Lower lobe of right lung (tissue), 2 donors: Measurements from ENCODE around the gene USP31. TPM values are rescaled to one million over a fixed set of nuclear protein-coding genes. Genes with fewer than 3 reads are reported as not detected.
A peak's percentile ranks its signal among the peaks of the same experiment; 100 is the strongest.

Experiments
- ATAC-seq, 2 donors: fragments of 200-7000 bp; cut with Tn5 transposase; one replicate each; pipeline ENCODE4 v1.9.1; 2020 to 2022; ENCODE audit warnings: mild to moderate bottlenecking in 2 of 2, moderate library complexity in 2 of 2
- DNase-seq: peaks from one replicate; pipeline ENCODE4 v3.0.0-alpha.2; 2020
- H3K27ac ChIP-seq: fragments of 200-600 bp; one replicate; pipeline ENCODE4 v1.8.0; 2022
- H3K27me3 ChIP-seq: fragments of 200-600 bp; one replicate; pipeline ENCODE4 v1.8.0; 2022; ENCODE audit warnings: low read depth
- H3K36me3 ChIP-seq: fragments of 200-600 bp; one replicate; pipeline ENCODE4 v1.8.0; 2022; ENCODE audit warnings: mild to moderate bottlenecking
- H3K4me1 ChIP-seq: fragments of 200-600 bp; one replicate; pipeline ENCODE4 v1.8.0; 2022
- H3K4me3 ChIP-seq: fragments of 200-600 bp; one replicate; pipeline ENCODE4 v1.8.0; 2022; ENCODE audit warnings: mild to moderate bottlenecking
- H3K9me3 ChIP-seq: fragments of 200-600 bp; one replicate; pipeline ENCODE4 v1.8.0; 2022
- intact Hi-C: fragments of 100-400 bp; cut with DNase I; formaldehyde crosslinking; loops from one replicate; pipeline ENCODE4 v1.11.0; 2022
- long read RNA-seq: library from polyadenylated mRNA; unstranded; transcript quantifications from one replicate; pipeline ENCODE4 v2.0.0, GENCODE V29; 2021
- total RNA-seq: library from RNA; stranded (reverse); fragmentation: NEBNext Ultra II Directional; extraction: Animal tissue kit (Norgen Biotek cat#: 25700); gene quantifications from one replicate; pipeline ENCODE4 v1.2.1, GENCODE V29; 2021
- TF ChIP-seq, protein P1 (sequence below): fragments of 200-600 bp; IDR thresholded peaks from one replicate; pipeline ENCODE4 v1.8.0; 2022; ENCODE audit warnings: antibody characterized with exemption, mild to moderate bottlenecking
- donor health status: DM: no; HTN: yes; CAD: no; lungs with severe emphysema.

USP31 gene, protein sequence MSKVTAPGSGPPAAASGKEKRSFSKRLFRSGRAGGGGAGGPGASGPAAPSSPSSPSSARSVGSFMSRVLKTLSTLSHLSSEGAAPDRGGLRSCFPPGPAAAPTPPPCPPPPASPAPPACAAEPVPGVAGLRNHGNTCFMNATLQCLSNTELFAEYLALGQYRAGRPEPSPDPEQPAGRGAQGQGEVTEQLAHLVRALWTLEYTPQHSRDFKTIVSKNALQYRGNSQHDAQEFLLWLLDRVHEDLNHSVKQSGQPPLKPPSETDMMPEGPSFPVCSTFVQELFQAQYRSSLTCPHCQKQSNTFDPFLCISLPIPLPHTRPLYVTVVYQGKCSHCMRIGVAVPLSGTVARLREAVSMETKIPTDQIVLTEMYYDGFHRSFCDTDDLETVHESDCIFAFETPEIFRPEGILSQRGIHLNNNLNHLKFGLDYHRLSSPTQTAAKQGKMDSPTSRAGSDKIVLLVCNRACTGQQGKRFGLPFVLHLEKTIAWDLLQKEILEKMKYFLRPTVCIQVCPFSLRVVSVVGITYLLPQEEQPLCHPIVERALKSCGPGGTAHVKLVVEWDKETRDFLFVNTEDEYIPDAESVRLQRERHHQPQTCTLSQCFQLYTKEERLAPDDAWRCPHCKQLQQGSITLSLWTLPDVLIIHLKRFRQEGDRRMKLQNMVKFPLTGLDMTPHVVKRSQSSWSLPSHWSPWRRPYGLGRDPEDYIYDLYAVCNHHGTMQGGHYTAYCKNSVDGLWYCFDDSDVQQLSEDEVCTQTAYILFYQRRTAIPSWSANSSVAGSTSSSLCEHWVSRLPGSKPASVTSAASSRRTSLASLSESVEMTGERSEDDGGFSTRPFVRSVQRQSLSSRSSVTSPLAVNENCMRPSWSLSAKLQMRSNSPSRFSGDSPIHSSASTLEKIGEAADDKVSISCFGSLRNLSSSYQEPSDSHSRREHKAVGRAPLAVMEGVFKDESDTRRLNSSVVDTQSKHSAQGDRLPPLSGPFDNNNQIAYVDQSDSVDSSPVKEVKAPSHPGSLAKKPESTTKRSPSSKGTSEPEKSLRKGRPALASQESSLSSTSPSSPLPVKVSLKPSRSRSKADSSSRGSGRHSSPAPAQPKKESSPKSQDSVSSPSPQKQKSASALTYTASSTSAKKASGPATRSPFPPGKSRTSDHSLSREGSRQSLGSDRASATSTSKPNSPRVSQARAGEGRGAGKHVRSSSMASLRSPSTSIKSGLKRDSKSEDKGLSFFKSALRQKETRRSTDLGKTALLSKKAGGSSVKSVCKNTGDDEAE (N-terminal part only)
- 13.1 TPM for total RNA-seq
- long read RNA-seq, full-length matches to known transcripts, result 1 of 15 reads
- long read RNA-seq, partial matches to known transcripts, result 6 of 15 reads
- long read RNA-seq, other reads (novel, unspliced or antisense), result 8 of 15 reads

DNA sequence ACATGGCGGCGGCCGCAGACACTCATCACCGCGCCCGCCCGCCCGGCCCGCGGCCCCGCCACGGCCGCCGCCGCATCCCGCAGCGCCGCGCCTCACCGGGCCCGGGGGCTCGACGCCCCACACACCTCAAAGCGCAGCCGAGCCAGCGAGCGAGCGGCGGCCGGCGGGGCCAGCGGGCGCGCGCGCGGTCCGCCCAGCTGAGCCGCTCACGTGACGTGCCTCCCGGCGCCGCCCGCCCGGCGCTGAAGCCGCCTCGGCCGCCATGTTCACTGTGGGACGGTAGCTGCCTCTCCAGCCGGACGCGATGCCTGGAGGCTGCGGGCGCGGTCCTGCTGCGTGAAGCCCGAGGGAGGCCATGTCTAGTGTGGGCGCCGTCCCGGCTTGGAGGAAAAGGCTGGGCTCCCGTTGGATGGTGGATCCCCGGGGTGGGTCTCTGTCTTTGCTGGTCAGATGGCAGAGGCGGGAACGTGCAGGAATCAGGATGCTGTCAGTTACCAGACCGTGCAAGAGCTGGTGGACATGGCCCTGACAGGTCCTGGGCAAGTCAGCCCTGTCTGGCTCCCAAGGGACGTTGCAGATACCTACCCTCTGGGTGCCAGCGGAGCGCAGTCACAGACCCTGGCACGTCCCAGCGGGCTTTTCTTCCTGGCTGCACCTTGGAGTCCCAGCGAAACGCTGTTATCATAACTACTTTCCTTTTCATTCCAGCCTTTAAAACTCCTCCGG, at the start of gene USP31:
Gene USP31 (minus strand): TSS at position 186 of the 726 bp plus-strand sequence. CDS start 182 bp downstream, at position 4.
- peak within 1 kb of the TSS; percentile 86 for H3K4me3 ChIP-seq
- no peaks in the 10 kb centered on the region for H3K27me3 ChIP-seq
- peak within 1 kb of the TSS; percentile 77 for H3K27ac ChIP-seq
- H3K9me3 ChIP-seq, result no peaks in the 10 kb centered on the region
- TF ChIP-seq, protein P1, sequence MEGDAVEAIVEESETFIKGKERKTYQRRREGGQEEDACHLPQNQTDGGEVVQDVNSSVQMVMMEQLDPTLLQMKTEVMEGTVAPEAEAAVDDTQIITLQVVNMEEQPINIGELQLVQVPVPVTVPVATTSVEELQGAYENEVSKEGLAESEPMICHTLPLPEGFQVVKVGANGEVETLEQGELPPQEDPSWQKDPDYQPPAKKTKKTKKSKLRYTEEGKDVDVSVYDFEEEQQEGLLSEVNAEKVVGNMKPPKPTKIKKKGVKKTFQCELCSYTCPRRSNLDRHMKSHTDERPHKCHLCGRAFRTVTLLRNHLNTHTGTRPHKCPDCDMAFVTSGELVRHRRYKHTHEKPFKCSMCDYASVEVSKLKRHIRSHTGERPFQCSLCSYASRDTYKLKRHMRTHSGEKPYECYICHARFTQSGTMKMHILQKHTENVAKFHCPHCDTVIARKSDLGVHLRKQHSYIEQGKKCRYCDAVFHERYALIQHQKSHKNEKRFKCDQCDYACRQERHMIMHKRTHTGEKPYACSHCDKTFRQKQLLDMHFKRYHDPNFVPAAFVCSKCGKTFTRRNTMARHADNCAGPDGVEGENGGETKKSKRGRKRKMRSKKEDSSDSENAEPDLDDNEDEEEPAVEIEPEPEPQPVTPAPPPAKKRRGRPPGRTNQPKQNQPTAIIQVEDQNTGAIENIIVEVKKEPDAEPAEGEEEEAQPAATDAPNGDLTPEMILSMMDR, result no peak
- peak; percentile 99 to 100 for ATAC-seq
- DNase-seq, result peak; percentile 96
- H3K36me3 ChIP-seq, result no peaks in the 10 kb centered on the region
- intact Hi-C loops, result no loop called here
- H3K4me1 ChIP-seq, result peaks cover 41% of the 10 kb centered on the region

DNA sequence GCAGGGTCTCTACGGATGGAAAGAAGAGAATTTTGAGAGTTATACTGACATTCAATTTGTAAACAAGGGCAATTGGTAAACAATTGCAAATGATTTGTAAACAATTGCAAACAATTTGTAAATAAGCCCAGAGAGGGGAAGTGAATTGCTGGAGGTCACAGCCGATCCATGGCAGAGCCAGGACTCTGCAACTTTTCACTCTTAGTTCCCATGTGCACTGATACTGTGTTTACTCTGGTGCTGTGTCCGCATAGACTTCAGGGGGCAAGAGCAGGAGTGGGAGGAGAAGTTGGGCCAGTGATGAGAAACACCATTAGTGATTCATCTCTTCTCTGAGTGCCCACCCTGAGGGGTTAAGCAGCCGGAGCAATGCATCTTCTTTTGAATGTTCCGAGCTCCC, 47.3 kb upstream of the USP31 start:
- no peaks in the 10 kb centered on the region for H3K27me3 ChIP-seq
- ATAC-seq (no peak), DNase-seq (no peak)
- no peak overlapping the region for H3K27ac ChIP-seq
- peaks cover 16% of the 10 kb centered on the region for H3K4me1 ChIP-seq
- intact Hi-C loops, result no loop called here
- no peak overlapping the region for H3K4me3 ChIP-seq
- H3K9me3 ChIP-seq, result no peaks in the 10 kb centered on the region
- TF ChIP-seq, protein P1, result no peak
- no peaks in the 10 kb centered on the region for H3K36me3 ChIP-seq

DNA sequence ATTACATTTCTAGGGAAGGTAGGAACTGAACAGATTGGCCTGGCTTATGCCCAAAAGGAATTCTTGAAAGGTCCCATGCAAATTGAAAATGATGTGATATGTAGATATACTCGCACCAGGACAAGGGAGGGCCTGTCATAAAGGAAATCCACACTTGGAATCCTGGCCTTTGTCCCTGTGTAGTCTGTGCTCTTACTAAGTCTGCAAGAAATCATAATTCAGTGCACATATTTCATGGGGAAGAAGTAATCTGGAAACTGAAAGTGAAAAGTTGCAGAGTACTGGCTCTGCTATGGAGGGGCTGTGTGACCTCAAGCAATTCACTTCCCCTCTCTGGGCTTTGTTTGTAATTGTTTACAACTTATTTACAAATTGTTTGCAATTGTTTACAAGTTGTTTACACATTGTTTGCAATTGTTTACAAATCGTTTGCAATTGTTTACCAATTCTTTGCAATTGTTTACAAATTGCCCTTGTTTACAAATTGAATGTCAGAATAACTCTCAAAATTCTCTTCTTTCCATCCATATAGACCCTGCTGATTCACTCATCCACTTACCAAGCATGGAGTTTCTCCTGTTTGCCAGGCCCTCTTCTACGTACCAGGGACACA, 46.2 kb upstream of the USP31 start:
- Histone ChIP-seq H3K27me3 (no peaks in the 10 kb centered on the region), H3K27ac (no peak overlapping the region), H3K4me1 (peaks cover 16% of the 10 kb centered on the region), H3K9me3 (no peaks in the 10 kb centered on the region), H3K4me3 (no peak overlapping the region), H3K36me3 (no peaks in the 10 kb centered on the region)
- DNase-seq, result no peak
- TF ChIP-seq, protein P1, result no peak
- intact Hi-C loops, result no loop called here
- ATAC-seq, result peak; percentile 41 to 58

DNA sequence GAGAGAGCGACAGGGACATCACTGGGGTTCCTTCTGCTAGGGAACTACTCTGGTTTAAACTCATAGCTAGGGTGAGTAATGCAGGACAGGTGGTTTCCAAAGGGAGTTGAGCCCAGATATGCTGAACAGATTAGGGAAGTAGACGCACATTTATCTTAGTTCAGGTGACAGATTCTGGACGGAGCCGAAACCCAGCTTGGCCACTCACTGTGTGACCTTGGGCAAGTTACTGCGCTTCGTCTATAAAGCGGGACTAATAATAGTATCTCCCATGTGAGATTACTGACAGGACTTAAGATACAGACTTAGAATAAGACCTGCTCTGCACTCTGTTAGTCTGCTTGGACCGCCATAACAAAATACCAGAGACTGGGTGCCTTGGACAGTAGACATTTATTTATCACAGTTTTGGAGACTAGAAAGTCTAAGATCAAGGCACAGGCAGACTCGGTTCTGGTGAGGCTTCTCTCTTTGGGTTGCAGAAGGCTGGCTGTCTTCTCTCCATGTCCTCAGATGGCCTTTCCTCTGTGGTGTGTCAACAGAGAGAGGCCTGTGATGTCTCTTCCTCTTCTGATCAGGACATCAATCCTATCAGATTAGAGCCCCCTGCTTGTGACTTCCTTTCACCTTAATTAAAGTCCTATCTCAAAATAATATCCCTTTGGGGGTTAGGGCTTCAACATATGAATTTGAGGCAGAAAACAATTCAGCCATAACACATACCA, 45.4 kb upstream of the USP31 start:
- Histone ChIP-seq H3K27me3 (no peaks in the 10 kb centered on the region), H3K4me3 (no peak overlapping the region), H3K27ac (no peak overlapping the region), H3K9me3 (no peaks in the 10 kb centered on the region), H3K4me1 (peaks cover 16% of the 10 kb centered on the region), H3K36me3 (no peaks in the 10 kb centered on the region)
- TF ChIP-seq, protein P1, result no peak
- DNase-seq, result no peak
- intact Hi-C loops, result no loop called here
- peak in 1 of 2 donors; percentile 60 for ATAC-seq
